NCI-H1417 treated with DMSO at 0.1 percent for 48 hours (cell line): ENCODE results near the gene POU6F2.

Experiments
- DNase-seq: peaks from one replicate; lab custom pipeline; 2025; lab: John Stamatoyannopoulos, UW

POU6F2 gene

DNA sequence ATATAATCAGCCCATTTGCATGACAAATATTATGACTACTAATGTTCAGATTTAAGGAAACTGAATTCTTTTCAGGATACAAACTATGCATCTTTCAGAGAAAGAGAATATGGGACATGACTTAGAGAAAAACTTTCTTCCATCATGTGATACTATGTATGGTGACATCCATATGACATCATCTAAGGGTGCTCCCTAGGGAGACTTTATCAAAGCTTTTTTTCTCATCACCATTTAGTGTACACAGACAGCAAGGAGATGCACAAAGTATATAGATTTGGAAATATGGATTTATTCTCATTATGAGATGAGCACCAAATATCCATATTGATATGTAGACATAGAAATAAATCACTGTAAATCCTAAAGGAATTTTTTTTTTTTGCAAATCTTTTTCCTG is 424.3 kb downstream of the POU6F2 start:
- DNase-seq, result no peak

DNA sequence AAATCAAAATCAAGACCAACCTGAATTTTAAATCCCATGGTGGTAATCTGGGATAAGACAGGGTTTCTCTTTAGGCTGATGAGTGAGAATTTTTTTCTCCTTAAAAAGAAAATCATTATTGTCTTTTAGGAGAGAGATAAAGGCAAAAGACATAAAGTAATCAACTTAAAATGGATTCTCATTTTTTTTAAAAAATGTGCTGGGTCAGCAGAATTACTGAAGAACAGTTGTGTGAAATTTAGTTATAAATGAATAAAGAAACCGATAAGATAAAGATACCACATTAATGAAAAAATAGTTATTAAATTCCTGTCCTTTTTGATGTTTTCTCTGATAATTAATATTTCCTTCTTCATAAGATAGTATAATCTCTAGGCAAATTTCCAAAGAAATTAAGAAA is 427.2 kb downstream of the POU6F2 start:
- no peak for DNase-seq

DNA sequence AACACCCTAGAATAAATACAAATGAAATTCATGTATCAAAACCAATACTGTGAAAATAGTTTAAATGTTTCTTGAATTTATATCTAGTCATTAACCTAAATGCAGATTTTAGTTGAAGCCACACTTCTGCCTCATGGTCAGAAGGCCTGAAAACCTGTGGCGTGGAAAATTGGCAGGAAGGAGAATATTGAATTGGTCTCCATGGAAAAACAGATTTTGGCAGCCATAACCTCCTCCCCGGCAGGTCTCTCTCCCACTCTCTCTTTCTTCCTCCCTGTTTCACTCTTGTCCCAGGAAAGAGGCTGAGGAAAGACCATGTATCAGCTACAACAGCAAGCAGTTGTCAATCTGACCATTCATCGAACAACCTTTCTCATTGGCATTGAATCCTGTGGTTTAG is 427.9 kb downstream of the POU6F2 start:
- DNase-seq, result no peak

DNA sequence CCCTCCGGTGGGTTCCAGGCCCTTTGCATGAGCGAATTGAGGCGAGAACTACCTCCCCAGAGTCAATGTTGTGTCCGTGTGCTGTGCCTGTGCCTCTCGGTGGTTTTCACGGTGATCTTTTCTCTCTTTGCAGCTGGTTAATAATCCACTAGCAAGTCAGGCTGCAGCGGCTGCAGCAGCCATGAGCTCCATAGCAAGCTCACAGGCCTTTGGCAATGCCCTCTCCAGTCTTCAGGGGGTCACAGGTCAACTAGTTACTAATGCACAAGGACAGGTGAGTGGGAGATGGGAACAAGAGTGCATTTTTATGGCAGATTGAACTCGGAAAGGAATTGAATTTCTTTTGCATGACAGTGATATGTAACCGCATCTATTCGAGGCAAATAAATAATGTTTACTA is 428.8 kb downstream of the POU6F2 start:
- DNase-seq, result no peak

DNA sequence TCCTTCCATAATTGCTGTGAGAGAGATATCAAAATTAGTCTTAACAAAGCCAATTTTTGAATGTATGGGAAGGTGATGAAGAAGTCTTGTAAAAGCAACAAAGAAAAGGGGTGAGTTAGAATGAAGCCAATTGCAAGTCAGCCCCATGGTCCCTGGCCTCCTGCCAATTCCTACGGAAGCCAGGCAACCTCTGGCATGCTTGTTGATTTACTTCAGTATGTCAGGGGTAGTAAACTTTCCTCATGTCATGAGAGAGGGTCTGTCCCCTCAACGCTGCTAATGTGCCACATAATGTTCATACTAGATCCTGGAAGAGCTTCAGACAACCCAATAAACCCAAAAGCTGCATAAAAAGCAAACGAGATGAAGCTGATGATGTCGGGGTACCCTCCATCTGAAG is 429.4 kb downstream of the POU6F2 start:
- no peak for DNase-seq

DNA sequence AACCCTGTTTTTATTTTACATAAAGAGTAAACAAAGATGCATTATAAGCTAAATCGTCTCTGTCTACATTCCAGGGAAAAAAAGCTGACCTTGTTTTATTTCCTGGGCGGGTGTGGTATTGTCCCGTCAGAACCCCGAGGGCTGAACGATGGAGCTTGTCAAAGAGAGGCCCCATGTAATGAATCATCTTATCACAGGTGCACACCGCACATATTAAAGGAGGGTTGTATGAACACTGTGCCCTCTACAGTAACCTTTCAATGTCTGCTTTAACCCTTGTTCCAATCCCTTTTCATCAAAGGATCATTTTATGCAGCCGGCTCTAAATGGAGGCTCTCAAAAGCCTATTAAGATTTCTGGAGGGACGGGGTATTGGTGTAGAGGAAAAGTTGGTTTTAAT is 430.0 kb downstream of the POU6F2 start:
- DNase-seq, result no peak

DNA sequence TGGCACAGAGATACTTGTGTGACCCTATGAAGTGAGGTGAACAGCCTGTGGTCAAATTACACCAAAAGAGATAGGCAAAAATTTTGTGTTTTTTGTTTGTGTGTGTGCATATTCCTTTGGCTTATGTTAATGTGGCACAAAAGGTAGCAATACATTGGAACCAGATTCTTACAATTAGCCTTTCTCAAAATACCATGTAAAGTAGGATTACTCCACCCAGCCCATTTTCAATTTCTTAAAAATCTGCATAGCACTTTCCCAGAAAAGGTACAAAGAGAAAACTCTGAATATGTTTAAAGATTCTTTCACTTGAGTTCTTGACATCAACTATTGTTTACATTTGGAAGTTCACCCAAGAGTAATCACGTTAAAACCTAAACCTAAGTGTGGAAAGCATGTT is 431.2 kb downstream of the POU6F2 start:
- no peak for DNase-seq

DNA sequence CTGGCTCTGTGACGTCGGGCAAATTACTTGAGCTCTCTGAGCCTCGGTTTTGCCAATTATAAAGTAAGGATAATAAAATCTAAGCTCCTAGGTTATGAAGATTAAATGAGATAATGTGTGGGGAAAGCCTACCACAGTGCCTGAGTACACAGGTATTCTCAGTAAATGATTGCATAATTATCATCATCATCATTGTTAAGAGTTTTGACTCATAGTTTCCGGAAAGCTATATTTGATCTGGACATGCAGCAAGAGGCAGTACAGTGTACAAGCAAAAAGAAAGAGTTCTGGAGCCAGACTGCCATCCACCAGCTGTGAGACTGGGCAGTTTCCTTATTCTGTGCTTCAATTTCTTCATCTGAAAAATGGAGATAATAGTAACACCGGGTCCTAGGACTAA is 432.9 kb downstream of the POU6F2 start:
- DNase-seq, result no peak

DNA sequence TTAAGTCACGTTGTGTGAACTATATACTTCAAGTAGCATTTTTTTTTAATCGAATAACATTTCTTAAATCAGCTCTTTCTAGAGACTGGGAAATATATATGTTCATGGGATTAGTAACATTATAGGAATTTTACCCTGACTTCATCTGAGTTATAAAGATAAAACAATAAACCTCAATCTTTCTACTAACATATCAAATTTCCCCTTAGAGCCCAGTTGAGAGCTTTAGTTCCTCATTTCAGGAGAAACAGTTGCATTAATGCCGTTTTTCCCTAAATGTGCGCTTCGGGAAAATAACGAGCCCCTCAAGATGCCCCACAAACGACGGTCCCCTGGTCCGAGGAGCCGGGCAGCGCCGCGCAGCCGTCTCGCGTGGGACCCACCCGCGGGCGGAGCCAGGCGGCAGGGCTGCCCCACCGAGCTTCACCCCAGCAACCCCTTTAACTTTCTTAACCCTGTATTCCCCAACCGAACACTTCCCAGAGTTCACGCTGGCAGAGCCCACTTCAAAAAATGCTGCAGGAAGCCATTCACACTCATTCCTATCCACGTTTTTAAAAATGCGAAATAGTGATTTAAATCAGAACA is 436.0 kb downstream of the POU6F2 start:
- no peak for DNase-seq

DNA sequence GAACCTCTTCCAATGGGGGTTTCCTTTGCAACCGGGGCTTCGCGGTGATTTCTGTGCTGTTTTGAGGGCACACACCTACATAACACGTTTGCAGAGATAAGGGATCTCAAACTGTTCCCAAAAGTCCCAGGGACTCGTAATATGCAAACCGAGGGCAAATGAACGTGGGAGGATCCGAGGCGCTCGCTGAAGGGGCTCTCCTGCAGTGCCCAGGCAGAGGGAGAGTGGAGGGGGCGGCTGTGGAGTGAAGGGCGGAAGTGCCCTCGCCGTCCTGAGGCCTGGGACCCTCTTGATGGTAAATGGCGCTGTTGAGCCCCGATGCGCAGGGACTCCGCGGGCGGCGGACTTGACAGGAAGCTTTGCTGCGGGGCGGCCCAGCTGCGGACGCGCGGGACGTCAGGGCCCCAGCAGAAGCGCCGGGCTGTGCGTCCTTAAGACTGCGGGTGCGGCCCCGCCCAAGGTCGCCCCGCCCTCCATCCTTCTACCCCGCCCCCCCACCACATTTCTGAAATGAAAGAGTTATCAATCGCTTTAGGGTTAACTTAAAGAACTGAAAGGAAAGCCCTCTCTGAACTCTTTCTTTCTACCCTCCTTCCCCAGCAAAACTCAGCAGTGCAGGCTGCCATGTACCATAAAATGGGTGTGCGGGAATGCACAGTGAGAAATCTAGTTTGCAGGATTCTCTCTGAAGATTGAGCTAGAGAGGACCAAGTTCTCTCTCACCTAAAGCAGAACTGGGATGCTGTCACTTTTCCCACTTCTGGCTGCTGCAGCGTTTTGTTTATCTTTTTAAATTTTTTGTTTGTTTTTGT is 436.7 kb downstream of the POU6F2 start:
- no peak for DNase-seq

DNA sequence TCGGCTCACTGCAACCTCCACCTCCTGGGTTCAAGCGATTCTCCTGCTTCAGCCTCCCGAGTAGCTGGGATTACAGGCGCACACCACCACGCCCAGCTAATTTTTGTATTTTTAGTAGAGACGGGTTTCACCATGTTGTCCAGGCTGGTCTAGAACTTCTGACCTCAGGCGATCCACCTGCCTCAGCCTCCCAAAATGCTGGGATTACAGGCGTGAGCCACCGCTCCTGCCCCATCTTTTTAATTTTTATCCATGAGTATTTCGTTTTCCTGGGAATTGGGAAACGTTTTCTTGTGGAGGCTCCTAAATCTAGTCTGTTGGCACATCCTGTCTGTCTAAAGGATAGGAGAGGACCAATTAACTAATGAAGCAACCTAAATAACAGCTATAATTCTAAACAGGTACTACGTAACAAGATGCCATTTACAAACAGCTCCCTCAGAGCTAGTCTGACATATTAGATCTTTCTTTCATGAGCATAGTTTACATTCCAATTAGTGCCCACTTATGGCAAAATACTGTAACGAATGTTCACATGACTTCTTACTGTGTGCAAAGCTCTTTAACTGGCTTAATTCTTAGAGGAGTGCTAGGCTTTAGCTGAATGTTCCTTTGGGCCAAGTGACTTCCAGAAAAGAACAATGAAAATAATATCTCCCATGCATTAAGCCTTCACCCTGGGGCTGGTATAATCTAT is 437.5 kb downstream of the POU6F2 start:
- no peak for DNase-seq

DNA sequence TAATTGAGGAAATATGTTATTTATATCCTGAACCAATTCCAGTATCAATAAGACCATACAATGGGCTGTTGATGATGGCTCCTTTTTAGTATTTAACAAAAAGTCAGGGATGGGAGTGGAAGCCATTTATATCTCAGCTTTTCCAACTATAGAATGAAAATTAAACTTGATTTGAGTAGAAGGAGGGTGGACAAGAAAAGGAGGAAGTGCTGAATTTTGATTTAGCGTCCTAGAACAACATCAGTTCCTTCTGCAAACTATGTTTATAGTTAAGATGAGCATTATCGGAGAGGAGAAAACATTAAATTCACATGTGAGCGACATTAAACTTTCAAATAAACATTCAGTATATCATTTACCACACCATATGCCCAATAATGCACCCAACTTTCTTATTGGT is 439.2 kb downstream of the POU6F2 start:
- DNase-seq, result no peak

DNA sequence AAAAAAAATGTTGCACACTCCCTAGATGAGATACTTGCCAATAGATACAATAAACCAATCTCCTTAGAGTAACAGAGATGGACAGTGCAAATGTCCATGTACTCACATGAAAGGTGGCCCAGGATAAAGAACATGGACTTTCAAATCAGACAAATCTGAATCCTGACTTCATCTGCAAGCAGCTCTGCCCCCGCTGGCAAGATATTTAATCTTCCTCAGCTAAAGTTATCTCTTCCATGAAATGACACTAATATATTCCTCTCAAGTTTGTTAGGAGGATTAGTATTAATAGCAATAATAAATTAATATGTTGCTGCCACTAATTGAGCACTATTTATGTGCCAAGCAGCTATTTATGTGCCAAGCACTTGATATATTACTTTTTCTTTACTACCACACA is 439.9 kb downstream of the POU6F2 start:
- DNase-seq, result no peak

DNA sequence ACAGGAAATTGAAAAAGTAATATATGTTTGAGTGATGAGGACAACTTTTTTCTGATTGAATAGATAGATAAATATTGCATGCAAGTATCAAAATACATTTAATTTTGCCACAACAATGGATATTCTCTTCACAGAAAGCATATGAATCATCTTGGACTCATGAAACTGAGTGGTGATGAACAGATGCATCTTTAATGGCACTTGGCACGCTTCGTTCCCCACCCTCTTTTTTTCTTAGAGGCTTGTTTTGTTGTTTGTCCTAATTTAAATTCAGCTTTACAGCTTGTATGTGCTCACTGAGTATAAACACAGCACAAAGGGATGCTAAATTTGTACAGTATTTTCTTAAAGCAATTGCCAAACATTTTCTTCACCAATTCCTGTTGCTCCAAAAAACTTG is 443.5 kb downstream of the POU6F2 start:
- DNase-seq, result no peak

DNA sequence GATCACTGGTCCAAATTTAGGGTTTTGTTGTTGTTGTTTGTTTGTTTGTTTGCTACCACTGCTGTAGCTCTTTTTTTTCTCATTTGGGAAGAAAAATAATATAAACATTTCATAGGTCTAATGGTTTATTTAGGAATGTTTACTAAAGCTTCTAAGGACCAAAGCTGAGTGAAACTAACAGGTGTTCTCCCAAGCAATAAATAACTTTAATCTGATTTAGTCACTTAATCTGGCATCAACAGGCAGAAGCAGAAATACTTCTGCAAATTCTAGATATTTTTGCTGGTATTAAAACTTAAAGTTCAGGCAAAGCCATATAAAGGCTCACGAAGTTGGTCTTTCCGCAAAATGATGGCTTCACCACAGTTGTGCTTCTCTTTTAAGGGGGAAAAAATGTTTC is 444.0 kb downstream of the POU6F2 start:
- DNase-seq, result no peak

DNA sequence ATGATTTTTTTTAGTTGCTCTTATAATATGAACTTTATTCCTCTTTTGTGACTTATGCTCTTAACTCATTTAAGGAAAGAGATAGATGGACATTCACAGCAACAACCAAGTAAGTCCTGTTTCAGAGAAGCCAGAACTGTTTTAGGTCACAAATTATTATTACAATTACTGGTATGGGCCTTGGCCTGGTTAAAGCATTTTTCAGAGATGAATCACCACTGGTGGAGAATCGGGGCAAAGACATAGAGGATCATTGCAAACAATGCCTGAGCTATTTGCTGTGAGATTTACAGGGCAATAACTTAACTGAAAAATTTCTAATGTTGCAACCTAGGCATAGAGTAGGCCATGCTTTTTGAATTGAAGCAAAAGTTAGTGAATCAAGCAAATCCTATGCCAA is 450.5 kb downstream of the POU6F2 start:
- DNase-seq, result no peak

DNA sequence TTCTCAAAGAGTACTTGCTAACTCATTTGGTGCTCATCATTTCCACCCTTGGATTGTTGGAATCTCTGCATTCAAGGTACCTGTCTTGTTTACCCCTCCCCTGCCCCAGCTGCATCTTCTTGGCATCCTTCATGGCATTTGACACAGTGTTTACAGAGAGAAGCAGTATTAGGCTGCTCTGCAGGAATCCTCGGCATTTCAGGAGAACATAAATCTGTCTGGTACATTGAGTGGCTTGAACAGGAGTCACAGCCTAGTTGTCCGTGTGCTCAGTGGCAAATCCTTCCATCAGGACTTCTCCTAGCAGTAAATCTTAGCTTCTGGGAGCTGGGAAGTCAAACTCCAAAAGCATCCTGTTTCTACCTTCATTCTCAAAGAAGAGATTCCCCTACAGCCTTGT is 451.7 kb downstream of the POU6F2 start:
- DNase-seq, result no peak

DNA sequence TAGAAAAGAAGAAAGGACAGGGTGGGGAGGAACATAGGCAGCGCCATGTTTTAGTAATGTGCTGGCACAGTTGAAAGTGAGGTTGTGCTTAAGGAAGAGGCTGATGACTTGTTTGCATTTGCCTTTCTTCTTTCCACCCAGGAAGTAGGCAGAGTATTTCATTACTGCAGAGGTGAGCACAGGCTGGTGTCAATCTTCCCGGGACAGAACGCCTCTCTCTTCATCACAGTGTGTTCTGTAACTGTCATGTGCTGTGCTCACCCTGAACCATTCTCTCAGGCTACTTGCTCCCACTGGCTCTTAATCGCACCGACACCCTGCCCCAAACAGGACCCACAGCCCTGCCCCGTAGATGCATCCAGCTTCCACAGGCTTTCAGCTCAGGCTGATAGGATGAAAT is 452.7 kb downstream of the POU6F2 start:
- no peak for DNase-seq

DNA sequence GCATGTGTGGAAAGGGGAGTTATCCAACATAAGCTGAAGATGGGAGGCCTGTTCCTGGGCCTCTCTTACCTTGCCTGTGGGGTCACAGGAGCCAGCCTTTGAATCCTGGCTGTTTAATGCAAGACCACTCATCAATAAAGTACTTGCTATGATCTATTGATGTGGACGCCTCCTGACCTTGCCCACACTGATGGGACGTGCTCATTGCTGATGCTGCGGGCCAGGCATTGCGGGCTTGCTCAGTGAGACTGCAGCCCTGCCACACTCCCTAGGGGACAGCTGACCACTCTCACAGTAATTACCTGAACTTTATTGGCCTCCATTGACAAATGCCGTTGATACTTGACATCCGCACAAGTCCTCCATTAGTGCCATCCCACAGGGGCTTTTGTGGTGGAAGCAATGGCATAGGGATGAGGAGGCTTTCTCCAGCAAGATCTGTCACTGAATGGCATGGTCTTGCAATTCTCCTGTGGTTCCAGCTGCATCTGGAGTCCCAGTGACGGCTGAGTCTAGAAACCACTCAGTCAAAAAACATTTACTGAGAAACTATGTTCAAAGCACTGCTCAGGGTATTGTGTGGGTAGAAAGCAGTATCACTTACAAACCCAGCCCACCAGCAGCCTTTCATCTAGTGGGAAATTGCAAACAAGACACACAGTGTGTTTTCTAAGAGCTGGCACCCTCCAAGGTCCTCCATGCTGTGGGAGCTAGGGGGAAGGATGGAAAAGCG is 453.4 kb downstream of the POU6F2 start:
- no peak for DNase-seq

DNA sequence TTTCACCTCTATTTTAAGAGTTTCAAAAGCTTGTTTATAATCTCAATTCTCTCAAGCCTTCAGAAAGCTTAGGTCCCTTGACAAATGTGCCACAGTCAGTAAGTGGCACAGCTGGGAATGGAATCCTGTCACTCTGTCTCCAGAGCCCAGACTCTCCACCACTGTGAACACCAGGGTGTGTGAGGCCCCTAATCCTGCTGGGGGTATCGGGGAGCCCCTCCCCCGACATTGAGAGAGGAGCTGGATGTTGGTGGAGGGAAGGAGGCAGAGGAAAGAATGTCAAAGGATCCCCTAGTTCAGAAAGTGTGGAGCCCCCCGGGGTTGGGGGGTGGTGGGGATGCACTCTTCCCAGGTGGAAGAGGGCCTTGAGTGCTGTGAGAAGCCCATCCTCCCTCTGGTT is 454.7 kb downstream of the POU6F2 start:
- no peak for DNase-seq

DNA sequence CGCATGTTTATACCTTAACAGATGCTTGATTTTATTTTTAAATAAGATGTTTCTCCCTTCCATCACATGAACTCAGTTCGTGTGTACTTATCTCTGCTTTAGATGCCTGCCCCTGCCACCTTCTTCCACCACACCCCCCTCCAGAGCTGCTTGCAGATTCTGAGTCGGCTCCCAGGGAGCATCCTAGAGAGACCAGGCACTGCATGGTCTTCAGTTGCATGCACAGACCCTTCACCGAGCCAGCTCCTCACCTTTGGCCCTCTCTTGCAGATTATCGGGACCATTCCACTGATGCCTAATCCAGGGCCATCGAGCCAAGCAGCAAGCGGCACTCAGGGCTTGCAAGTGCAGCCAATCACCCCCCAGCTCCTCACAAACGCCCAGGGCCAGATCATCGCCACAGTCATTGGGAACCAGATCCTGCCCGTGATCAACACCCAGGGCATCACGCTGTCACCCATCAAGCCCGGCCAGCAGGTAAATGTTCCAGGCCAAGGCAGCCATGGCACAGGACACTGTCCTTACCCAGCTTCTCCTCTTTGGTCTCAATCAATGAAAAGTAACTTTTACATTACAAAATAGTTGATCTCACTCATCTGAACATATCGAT is 455.2 kb downstream of the POU6F2 start:
- DNase-seq, result no peak

DNA sequence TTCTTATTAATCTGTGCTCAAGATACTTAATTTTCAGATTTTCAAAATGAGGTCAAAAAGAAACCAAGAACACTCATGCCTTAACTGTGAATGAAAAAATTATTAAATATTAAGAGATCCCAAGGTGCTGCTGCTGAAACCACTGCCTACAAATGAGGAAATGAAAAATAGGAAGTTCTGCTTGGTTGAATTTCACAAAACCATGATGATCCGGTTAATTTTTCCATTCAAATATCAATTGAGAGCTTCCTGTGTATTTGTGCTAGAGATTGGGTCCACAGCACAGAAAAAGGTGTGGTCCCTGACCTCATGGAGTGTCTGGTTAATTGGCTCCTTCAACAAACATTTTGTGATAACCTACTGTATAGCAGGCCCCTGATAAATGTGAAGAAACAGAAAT is 455.8 kb downstream of the POU6F2 start:
- no peak for DNase-seq
